Sciatic nerve (tissue), 2 donors: ENCODE measurements around the gene SRP19. TPM values are rescaled to one million over a fixed set of nuclear protein-coding genes. Genes with fewer than 3 reads are reported as not detected.
"Not testable (repeated sequence)": the region's sequence is repeated elsewhere in the genome, so short reads cannot be mapped to it uniquely, and the experiment has no call there.

Source experiments
- ATAC-seq: fragments of 200-7000 bp; cut with Tn5 transposase; one replicate; pipeline ENCODE4 v1.9.1; 2020; ENCODE audit warnings: mild to moderate bottlenecking, moderate library complexity
- DNase-seq: peaks from one replicate; pipeline ENCODE4 v3.0.0-alpha.2; 2020; ENCODE audit warnings: low spot score
- intact Hi-C: fragments of 100-400 bp; cut with DNase I; formaldehyde crosslinking; loops from one replicate; pipeline ENCODE4 v1.14.2; 2022
- total RNA-seq: library from RNA; stranded (reverse); fragmentation: NEBNext Ultra II Directional; extraction: Animal tissue kit (Norgen Biotek cat#: 25700); gene quantifications from one replicate; pipeline ENCODE4 v1.2.1, GENCODE V29; 2021
- donor health status: DM: no; HTN: no; CAD: no.
- donor health status: DM: no; HTN: no; CAD: no.

The SRP19 gene
- total RNA-seq, 1 donor from 2014 or later, result 21.2 TPM

DNA sequence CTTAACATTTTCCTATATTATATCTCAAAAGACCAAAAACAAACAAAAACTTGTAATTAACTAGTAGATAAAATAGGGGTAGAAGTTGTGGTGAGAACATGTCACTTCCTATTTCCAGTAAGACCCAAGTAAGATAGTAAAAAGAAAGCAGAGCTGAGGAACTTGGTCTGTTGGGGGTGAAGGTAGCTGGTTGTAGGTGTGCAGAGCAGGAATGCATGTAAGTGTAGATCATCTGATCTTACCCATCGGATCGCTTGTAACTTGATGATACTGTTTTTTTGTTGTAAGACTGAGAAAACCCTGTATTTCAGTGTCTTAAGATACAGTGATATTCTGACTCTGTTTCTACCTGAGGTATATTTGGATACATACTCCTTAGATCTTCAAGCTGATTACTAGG is 5.7 kb downstream of the SRP19 start:
- no peak for DNase-seq
- ATAC-seq, result no peak
- intact Hi-C loops, result no loop called here

DNA sequence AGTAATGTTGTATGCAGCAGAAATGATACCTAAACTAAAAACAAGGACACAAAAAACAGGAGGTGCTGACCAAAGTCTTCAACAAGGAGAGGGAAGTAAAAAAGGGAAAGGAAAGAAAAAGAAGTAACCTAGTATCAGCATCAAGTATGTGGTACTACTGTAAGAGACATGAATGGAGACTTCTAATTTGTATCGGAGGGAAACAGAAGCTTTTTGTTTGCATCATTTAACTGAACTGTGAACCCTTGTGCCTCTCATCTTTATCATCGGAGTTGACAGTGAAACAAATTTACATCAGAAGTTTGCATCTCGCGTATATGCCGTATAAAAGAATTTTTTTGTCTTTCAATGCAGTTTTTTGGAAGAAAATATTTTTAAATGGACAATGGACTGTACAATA is 6.3 kb downstream of the SRP19 start:
- DNase-seq (no peak), ATAC-seq (no peak)
- intact Hi-C loops, result no loop called here

DNA sequence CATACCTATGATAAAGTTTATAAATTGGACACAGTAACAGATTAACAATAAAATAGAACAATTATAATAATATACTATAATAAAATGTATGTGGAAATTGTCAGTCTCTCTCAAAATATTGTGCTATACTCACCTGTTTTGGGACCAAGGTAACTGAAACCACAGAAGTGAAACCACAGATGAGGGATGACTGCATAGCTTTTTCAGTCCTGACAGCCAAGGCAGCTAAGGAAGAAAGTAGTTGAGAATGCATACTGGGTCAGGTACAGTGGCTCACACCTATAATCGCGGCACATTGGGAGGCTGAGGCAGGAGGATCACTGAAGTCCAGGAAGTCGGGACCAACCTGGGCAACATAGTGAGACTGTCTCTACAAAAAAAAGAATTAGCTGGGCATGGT is 8.9 kb downstream of the SRP19 start:
- ATAC-seq (no peak), DNase-seq (no peak)
- intact Hi-C loops, result no loop called here

DNA sequence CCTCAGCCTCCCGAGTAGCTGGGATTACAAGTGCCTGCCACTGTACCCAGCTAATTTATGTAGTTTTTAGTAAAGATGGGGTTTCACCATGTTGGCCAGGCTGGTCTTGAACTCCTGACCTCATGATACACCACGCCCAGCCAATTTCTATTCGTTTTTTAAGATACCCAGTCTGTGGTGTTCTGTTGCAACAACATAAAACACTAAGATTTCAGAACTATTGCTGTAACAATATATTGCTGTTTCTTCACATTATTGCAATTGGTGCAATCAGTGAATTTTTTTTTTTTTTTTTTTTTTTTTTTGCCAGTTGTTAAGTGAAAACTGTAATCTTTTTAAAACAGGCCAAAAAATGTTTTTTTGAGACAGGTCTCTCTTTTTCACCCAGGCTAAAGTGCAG is 9.9 kb downstream of the SRP19 start:
- ATAC-seq (no peak), DNase-seq (no peak)
- intact Hi-C loops, result no loop called here

DNA sequence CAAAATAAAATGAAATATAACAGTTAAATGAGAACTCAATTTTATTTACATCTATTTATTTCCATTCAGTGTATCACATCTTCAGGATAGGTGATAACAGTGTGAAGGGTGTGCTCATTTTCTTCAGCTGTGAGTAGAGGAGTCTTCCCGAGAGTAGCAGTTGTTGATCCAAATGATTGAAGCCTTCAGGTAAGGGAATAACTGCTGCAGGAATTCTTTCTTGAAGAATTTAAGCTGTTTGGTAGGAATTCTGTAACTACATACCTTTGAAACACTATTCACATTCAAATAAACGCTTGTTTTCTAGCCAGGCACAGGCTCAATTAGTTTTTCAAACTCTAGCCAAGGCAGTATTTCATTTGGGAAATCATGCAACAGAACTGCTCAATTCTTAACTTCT is 15.3 kb downstream of the SRP19 start:
- intact Hi-C loops, result no loop called here
- ATAC-seq, result no peak

DNA sequence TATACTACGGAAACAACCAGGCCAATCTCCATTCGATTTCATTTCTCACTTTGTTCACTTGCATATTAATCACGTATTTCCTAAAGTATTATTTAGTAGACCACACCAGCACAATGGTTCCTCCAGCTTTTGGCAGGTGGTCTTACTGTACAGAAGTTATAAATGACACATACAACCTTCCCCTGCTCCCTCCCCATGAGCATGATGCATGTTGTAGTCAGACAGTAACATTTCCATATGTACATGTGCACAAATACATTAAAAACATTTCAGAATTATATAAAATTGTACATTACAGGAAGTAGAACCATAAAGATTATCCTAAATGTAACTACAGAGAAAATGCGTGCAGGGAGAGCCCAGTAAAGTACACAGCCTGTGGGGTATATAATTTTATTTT is 17.0 kb downstream of the SRP19 start:
- ATAC-seq (no peak), DNase-seq (no peak)
- intact Hi-C loops, result no loop called here

More for the DNA sequence above, 15.3 kb downstream of the SRP19 start:
- no peak for DNase-seq

DNA sequence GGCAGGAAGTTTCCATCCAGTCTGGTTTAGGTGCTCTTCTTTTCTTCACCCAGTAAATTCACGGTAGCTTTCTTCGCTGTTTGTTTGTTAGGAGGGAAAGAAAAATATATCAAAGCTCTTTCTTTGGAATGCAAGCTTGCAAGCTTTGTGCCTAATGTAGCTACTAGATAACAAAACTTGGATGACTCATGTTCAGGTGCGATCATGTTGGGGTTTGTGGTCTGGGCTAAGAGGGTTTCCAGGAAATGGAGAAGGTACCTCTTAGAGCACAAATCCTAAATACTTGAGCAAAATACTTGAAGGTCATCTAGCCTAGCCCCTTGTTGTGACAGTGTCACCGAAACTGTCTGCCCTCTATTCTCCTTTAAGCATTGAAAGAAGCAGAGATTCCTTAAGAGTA is 17.7 kb downstream of the SRP19 start:
- DNase-seq, result no peak
- intact Hi-C loops, result no loop called here
- ATAC-seq, result no peak

DNA sequence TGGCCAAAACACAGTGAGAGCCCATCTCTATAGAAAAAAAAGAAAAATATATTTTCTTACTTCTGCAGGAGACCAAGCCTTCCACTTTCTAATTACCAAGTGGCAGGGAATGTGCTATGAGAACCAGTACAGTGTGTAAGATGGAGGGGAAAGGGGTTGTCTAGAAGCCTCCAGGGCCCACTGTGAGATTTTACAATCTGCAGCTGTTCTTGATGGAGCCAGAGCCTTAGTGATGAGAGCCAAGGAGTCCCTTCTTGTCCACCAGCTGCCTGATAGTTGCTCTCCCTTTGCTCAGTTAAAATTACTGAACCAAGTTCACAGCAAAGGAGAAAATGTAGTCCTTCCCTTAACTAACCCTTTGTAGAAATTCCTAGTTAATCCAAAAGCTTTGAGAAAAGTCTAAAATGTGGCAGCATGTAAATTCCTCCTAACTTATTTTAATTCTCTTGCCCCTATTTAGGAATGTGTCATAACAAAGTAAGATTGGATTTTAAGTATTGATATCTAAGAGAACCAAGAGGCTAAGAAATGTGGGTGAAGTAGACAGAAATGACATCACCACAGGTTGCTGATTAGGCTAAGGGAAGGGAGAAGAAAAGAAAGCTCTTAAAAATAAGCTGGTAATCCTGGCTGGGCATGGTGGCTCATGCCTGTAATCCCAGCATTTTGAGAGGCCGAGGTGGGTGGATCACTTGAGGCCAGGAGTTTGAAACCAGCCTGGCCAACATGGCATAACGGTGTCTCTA is 19.3 kb downstream of the SRP19 start:
- intact Hi-C loops, result loop anchor here (5.0 kb wide), 1 partner anchor 1133 kb away; no protein-coding TSS in a partner anchor
- ATAC-seq (no peak), DNase-seq (no peak)

DNA sequence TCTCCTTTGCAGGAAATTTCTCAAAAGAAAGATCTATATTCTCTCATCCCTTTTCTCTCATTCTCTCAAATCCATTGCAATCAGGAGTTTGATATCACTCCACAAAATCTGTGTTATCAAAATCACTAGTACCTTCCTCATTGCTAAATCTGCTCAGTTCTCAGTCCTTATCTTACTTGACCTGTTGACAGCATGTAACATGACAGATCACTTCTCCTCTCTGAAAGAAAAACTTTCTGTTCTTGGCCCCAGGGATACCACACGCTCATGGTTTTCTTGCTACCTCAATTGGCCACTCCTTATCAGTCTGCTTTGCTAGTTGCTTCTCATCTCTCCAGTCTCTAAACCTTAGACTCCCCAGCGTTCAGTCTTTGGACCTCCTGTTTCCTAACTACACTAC is 22.1 kb downstream of the SRP19 start:
- DNase-seq (no peak), ATAC-seq (no peak)
- intact Hi-C loops, result loop anchor here (5.0 kb wide), 1 partner anchor 1136 kb away; no protein-coding TSS in a partner anchor

DNA sequence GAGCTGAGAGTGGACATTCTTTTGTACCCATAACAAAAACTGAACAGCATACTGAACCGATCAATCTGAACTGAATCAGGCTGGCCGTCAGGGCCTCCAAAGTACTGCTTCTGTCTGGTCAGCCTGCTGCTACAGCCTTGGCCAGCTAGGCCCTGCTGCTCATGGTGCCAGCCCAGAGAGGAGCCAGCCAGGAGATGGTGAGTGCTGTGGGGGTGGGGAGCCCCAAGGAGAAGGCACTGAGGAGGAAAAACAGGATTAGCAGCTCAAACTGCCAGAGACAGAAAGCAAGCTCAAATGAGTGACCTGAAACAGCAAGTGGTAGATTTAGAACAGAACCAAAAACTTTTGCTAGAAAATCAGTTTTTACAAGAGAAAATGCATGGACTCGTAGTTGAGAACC is 23.9 kb downstream of the SRP19 start:
- intact Hi-C loops, result no loop called here
- ATAC-seq, result no peak
- no peak for DNase-seq

DNA sequence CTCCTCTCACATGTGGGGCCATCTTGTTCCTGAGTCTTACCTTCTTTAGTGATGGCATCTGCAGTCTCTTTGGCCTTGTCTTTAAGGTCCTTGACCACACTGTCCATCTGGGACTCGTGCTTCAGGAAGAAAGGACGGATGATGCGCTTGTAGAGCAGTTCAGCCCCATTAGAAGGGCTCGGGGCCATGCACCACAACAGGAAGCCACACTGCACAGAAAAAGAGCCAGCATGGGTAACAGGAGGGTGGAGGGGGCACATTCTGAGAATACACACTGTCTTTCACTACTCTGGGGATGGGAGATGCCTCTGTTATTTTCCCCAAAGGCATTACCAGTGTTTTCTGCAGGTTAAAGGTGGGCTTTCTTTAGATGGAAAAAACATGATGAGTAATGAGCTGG is 25.9 kb downstream of the SRP19 start:
- intact Hi-C loops, result no loop called here

DNA sequence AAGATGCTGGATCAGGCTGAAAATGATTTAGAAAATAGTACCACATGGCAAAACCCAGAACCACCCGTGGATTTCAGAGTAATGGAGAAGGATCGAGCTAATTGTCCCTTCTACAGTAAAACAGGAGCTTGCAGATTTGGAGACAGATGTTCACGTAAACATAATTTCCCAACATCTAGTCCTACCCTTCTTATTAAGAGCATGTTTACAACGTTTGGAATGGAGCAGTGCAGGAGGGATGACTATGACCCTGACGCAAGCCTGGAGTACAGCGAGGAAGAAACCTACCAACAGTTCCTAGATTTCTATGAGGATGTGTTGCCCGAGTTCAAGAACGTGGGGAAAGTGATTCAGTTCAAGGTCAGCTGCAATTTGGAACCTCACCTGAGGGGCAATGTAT is 31.0 kb downstream of the SRP19 start:
- DNase-seq, intact Hi-C loops, ATAC-seq: not testable (repeated sequence)

More for the DNA sequence above, 25.9 kb downstream of the SRP19 start:
- DNase-seq (no peak), ATAC-seq (no peak)

DNA sequence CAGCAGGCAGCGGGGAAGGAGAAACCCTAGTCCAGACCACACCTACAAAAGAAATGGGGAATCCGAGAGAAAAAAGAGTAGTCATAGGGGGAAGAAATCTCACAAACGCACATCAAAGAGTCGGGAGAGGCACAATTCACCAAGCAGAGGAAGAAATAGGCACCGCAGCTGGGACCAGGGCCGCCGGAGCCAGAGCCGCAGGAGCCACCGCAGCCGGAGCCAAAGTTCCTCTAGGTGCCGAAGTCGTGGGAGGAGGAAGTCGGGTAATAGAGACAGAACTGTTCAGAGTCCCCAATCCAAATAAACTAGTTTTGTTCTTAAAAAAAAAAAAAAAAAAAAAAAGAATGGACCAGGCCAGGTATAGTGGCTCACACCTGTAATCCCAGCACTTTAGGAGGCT is 31.7 kb downstream of the SRP19 start:
- DNase-seq (no peak), ATAC-seq (no peak)
- intact Hi-C loops, result no loop called here

DNA sequence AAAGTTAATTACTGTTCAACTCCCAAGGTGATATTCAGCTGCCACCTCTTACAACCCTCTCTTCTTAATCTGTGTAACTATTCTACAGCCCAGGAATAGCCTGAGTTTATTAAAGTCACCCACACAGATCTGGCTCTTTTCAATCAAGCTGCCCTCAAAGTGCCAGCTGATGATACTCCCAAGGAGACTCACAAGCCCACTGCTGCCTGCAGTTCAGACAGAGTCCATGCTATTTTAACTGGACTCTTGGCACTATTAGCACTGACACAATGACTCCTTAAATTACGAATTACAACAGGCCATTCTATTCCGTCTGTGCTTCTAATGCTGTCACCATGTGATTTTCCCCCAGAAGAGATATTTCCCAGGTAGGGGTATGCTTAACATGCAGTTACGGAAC is 34.6 kb downstream of the SRP19 start:
- ATAC-seq (no peak), DNase-seq (no peak)
- intact Hi-C loops, result no loop called here

DNA sequence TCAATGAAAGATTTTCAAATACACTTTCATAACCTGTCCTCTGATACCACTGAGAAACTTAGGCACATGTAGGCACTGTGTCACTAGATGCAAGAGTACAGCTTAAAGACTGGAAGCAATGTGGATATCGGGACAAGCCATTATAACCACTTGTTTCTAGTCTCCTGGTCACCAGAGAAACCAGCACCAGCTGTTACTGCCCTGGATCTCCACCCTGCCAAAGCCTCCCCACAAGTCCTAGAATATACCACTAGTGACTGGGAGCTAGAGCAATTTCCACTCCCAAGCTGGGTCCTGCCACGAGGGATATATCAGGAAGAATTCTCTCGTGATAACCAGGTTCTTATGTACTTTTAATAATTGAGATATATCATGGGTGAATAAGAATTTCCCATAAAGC is 41.5 kb downstream of the SRP19 start:
- intact Hi-C loops, result no loop called here
- ATAC-seq (no peak), DNase-seq (no peak)

DNA sequence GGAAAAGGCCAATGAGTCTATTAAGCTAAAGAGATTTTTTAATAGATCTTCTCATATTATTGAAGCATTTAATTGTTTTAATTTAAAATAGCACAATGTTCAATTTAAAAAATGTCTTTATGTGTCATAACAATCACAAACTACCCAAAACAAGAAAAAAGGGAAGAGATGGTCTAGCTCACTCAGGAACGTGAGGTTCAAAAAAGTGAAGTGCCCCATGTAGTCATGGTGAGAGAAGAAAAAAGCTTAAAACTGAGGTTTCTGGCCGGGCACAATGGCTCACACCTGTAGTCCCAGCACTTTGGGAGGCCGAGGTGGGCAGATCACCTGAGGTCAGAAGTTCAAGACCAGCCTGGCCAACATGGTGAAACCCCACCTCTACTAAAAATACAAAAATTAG is 43.9 kb downstream of the SRP19 start:
- intact Hi-C loops, ATAC-seq, DNase-seq: not testable (repeated sequence)

DNA sequence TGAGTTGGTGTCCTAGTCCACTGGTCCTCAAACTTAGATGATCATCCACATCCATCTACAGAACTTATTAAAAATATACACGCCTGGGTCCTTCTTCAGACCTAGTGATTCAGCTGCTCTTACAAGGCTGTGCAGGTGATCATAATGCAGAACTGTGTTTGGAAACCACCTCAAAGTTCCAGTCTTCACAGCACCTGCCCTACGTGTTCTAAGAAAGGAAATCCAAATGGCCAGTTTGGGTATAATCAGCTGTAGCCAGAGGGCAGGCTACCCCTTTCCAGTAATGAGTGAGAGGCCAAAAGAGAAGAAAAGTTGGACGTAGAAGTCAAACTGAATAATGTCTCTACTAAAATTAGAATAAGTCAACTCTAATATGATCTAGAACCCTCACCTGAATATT is 45.5 kb downstream of the SRP19 start:
- DNase-seq (no peak), ATAC-seq (no peak)
- intact Hi-C loops, result no loop called here

DNA sequence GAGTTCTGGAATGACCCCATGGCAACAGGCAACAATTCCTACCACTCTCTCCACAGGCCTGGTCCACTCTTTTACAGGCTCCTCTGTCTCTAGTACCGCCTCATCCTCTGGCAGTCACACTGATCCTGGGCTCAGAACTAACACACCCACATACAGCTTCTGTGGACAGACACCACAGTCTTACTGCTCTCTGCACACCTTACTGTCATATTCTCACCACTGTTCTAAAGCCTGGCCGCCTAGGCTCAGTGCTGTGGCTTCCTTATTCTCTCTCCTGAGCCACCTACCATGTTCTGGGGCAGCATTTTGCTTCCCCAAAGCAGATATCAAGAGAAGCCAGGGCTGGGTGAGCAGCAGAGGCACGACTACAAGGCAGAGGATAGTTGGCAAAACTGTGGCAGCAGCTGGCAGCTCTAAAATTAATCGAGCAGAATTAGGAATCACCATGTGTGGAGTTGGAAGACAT is 46.1 kb downstream of the SRP19 start:
- DNase-seq (no peak), ATAC-seq (peak; percentile 38)
- intact Hi-C loops, result no loop called here

DNA sequence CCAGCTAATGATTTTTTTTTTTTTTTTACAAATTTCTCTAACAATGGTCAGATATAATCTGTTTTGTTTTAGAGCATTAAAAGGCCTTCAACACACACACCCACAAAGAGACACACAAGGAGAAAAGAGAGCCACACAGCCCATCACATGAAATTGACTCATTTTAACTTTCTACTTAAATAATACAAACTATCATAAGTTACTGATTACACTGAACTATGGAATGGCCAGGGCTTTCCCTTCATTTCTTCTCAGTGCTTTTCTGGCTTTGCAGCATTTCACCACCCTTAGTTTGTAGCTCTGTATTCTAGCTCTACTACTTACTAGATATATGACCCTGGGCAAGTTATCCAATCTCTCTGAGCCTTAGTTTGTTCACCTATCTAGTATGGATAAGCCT is 47.8 kb downstream of the SRP19 start:
- DNase-seq (no peak), ATAC-seq (no peak)
- intact Hi-C loops, result no loop called here

DNA sequence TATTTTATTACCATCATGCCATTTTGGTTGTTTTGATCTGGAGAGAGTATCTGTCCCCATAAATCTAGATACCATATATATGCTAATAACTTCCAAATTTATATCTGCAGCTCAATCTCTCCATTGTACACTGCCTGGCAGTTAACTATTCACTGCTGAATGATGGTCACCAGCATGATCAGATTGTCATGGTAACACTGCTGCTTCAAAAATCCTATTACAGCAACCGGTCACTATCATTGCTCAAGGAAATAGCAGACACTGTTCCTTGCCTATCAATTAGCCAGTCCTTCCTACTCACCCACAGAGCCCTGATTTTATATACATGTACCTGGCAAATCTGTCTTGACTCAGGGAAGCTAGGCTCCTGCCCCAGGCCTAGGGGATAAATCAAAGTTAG is 49.4 kb downstream of the SRP19 start:
- ATAC-seq, result no peak
- DNase-seq, result no peak
- intact Hi-C loops, result no loop called here

DNA sequence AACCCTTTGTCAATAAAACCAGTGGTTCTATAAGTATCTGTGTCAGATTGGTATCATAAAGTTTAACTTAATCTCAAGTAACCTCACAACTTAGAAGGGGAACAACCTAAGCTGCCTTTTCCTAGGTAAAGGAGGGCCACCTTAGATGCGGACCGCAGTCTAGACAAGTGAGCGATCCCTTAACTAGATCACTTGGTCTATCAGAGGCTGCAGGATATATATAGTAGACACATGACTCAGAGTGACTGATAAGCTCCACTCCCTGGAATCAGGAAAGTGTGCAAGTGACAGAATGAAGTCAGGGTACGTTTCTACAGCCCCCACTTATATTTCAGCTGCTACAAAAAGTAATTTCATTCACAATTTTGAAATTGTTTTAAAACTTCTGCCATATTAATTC is 53.5 kb downstream of the SRP19 start:
- intact Hi-C loops, result no loop called here
- DNase-seq (no peak), ATAC-seq (no peak)
